ENCODE data around the gene MEGF11. TPM values are rescaled to one million over a fixed set of nuclear protein-coding genes. Genes with fewer than 3 reads are reported as not detected.
A peak's percentile ranks its signal among the peaks of the same experiment; 100 is the strongest.

MEGF11 gene
- total and polyA plus RNA-seq, 7 donors: 0.04 to 0.05 TPM; not detected in 5

GRCh38 chr15:65942436-65942835 lies 311.1 kb downstream of the MEGF11 start:
- TF ChIP-seq, protein P1, sequence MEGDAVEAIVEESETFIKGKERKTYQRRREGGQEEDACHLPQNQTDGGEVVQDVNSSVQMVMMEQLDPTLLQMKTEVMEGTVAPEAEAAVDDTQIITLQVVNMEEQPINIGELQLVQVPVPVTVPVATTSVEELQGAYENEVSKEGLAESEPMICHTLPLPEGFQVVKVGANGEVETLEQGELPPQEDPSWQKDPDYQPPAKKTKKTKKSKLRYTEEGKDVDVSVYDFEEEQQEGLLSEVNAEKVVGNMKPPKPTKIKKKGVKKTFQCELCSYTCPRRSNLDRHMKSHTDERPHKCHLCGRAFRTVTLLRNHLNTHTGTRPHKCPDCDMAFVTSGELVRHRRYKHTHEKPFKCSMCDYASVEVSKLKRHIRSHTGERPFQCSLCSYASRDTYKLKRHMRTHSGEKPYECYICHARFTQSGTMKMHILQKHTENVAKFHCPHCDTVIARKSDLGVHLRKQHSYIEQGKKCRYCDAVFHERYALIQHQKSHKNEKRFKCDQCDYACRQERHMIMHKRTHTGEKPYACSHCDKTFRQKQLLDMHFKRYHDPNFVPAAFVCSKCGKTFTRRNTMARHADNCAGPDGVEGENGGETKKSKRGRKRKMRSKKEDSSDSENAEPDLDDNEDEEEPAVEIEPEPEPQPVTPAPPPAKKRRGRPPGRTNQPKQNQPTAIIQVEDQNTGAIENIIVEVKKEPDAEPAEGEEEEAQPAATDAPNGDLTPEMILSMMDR (IDR thresholded peaks at IDR 0.05): no peak
- intact Hi-C loops (cut with DNase I): no loop called here
- DNase-seq (no peak), ATAC-seq (no peak)
- H3K27ac ChIP-seq: no peak overlapping the region
- no peaks in the 10 kb centered on the region for H3K36me3 ChIP-seq (ENCODE audit: insufficient read depth in 1 of 2, low read depth in 1 of 2)
- no peaks in the 10 kb centered on the region for H3K27me3 ChIP-seq (ENCODE audit: insufficient read depth in 3 of 3, low read length in 2 of 3)
- peaks cover 19% of the 10 kb centered on the region for H3K4me1 ChIP-seq
- 74 to 86% (median 84%) methylated on average over 4 of the region's 4 CpGs for WGBS, 3 donors
- no peak overlapping the region for H3K4me3 ChIP-seq
- no peaks in the 10 kb centered on the region for H3K9me3 ChIP-seq

DNA sequence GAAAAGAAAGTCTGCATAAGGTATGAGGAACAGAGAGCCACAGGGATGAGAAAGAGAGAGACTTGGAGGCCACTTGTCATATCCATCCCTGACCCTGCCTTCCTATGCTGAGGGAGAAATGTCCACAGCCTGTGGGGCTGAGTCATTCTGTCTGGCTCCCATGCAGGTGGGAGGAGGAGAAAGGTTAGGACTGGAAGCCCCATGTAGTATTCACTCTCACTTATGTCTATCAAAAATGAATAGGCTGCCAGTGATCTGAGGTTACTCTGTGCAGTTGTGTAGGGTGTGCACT lies 313.0 kb downstream of the MEGF11 start:
- Histone ChIP-seq H3K9me3 (no peaks in the 10 kb centered on the region), H3K27ac (peak overlapping the region; percentile 50), H3K36me3 (ENCODE audit: insufficient read depth in 1 of 2, low read depth in 1 of 2) (no peaks in the 10 kb centered on the region), H3K27me3 (ENCODE audit: insufficient read depth in 3 of 3, low read length in 2 of 3) (no peaks in the 10 kb centered on the region), H3K4me1 (peaks cover 19% of the 10 kb centered on the region), H3K4me3 (no peak overlapping the region)
- ATAC-seq (peak; percentile 50 to 73 (median 70)), DNase-seq (no peak)
- intact Hi-C loops (cut with DNase I): no loop called here
- TF ChIP-seq, protein P1 (IDR thresholded peaks at IDR 0.05): no peak

GRCh38 chr15:65939901-65940617 lies 313.5 kb downstream of the MEGF11 start:
- intact Hi-C loops (cut with DNase I): no loop called here
- TF ChIP-seq, protein P1 (IDR thresholded peaks at IDR 0.05): no peak
- Histone ChIP-seq H3K4me3 (no peak overlapping the region), H3K9me3 (no peaks in the 10 kb centered on the region), H3K4me1 (peaks cover 19% of the 10 kb centered on the region), H3K27me3 (ENCODE audit: insufficient read depth in 3 of 3, low read length in 2 of 3) (no peaks in the 10 kb centered on the region), H3K36me3 (ENCODE audit: insufficient read depth in 1 of 2, low read depth in 1 of 2) (no peaks in the 10 kb centered on the region), H3K27ac (peak overlapping the region; percentile 50)
- WGBS, 3 donors: 36 to 59% (median 48%) methylated on average over 10 of the region's 10 CpGs
- DNase-seq: no peak
- peak; percentile 51 to 77 (median 62) for ATAC-seq

- no peak for DNase-seq
- Histone ChIP-seq H3K4me1 (peaks cover 19% of the 10 kb centered on the region), H3K36me3 (ENCODE audit: insufficient read depth in 1 of 2, low read depth in 1 of 2) (no peaks in the 10 kb centered on the region), H3K27ac (no peak overlapping the region), H3K9me3 (no peaks in the 10 kb centered on the region), H3K27me3 (ENCODE audit: insufficient read depth in 3 of 3, low read length in 2 of 3) (no peaks in the 10 kb centered on the region), H3K4me3 (no peak overlapping the region)
- 85 to 86% (median 86%) methylated on average over 4 of the region's 4 CpGs for WGBS, 3 donors
- no peak for ATAC-seq
- intact Hi-C loops (cut with DNase I): no loop called here
- TF ChIP-seq, protein P1 (IDR thresholded peaks at IDR 0.05): no peak
These were observed 314.9 kb downstream of the MEGF11 start for GRCh38 chr15:65938604-65939003.

DNA sequence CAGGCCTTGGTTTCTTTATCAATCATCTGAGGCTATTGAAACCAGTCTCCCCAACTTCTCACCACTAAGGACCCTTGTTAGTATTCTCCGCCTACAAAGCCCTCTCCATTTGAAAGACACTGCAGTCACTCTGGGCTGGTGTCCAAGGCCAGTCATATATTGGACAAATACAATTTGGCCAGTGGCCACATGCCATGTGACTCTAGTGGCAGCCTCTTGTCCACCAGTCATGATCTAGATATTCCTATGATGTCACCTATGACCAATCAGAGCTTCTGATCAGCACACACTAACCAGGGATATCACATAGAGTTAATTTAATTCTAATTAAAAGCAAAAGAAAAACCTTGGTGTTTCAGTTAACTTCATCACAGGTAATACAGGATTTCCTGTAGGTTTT lies 316.1 kb downstream of the MEGF11 start:
- intact Hi-C loops (cut with DNase I): no loop called here
- Histone ChIP-seq H3K27me3 (ENCODE audit: insufficient read depth in 3 of 3, low read length in 2 of 3) (no peaks in the 10 kb centered on the region), H3K27ac (no peak overlapping the region), H3K9me3 (no peaks in the 10 kb centered on the region), H3K4me3 (no peak overlapping the region), H3K36me3 (ENCODE audit: insufficient read depth in 1 of 2, low read depth in 1 of 2) (no peaks in the 10 kb centered on the region), H3K4me1 (peaks cover 19% of the 10 kb centered on the region)
- DNase-seq: no peak
- peak in 1 of 4 donors; percentile 36 for ATAC-seq
- TF ChIP-seq, protein P1 (IDR thresholded peaks at IDR 0.05): no peak
- WGBS, 3 donors: 95 to 100% (median 96%) methylated on average over 1 of the region's 1 CpG
